NT2/D1 (cell line): Measurements from ENCODE around the gene MCCD1.

Source experiments
- SUZ12 ChIP-seq: IDR thresholded peaks from 2 replicates; pipeline ENCODE4 v1.6.1; 2011; ENCODE audit not compliant: insufficient read length, insufficient read depth; ENCODE audit errors: extremely low read depth
- YY1 ChIP-seq: IDR thresholded peaks from 2 replicates; pipeline ENCODE4 v1.6.1; 2011; ENCODE audit not compliant: insufficient read length, insufficient read depth

- TF ChIP-seq SUZ12 (no peak), YY1 (no peak)
Observed at GRCh38 chr6:31495580-31495979, 33.2 kb upstream of the MCCD1 start.
